ENCODE measurements around the gene GATAD1. TPM values are rescaled to one million over a fixed set of nuclear protein-coding genes. Genes with fewer than 3 reads are reported as not detected.

The GATAD1 gene
- total RNA-seq, 1 donor from 2014 or later: 23.1 TPM

GRCh38 chr7:92498557-92498956 is 51.3 kb downstream of the GATAD1 start:
- no peaks in the 10 kb centered on the region for H3K79me2 ChIP-seq (ENCODE audit: insufficient read depth, low read length)
- peaks cover 15% of the 10 kb centered on the region for H3K36me3 ChIP-seq (ENCODE audit: insufficient read depth, low read length)
- Mint-ChIP-seq H3K36me3 (ENCODE audit: low read depth, unreplicated experiment) (peaks cover 6% of the 10 kb centered on the region), H3K9me3 (ENCODE audit: unreplicated experiment) (no peaks in the 10 kb centered on the region), H3K4me3 (ENCODE audit: unreplicated experiment) (no peak overlapping the region), H3K4me1 (ENCODE audit: low read depth, unreplicated experiment) (peaks cover 6% of the 10 kb centered on the region), H3K27me3 (ENCODE audit: low read depth, unreplicated experiment) (no peaks in the 10 kb centered on the region), H3K27ac (ENCODE audit: unreplicated experiment) (no peak overlapping the region)
- H3K4me3 ChIP-seq (ENCODE audit: insufficient read depth, low read depth, low read length): no peak overlapping the region
- H3K4me1 ChIP-seq (ENCODE audit: insufficient read depth, low read length): no peaks in the 10 kb centered on the region
- H3K27ac ChIP-seq (ENCODE audit: low read depth, low read length): no peak overlapping the region
- H3K9ac ChIP-seq (ENCODE audit: low read length): no peak overlapping the region
- no peaks in the 10 kb centered on the region for H4K20me1 ChIP-seq (ENCODE audit: insufficient read depth, low read length)
- no peaks in the 10 kb centered on the region for H3K9me3 ChIP-seq (ENCODE audit: insufficient read depth, low read depth, low read length)
- FAIRE-seq (no peak), DNase-seq (ENCODE audit: low read depth) (no peak)
- no peaks in the 10 kb centered on the region for H3K27me3 ChIP-seq (ENCODE audit: insufficient read depth, low read length)
- no peak overlapping the region for H3K4me2 ChIP-seq (ENCODE audit: low read length)
- no peak for TF ChIP-seq EZH2 (IDR thresholded peaks at IDR 0.05; ENCODE audit: insufficient read depth, low read length)
- TF ChIP-seq, protein P1, sequence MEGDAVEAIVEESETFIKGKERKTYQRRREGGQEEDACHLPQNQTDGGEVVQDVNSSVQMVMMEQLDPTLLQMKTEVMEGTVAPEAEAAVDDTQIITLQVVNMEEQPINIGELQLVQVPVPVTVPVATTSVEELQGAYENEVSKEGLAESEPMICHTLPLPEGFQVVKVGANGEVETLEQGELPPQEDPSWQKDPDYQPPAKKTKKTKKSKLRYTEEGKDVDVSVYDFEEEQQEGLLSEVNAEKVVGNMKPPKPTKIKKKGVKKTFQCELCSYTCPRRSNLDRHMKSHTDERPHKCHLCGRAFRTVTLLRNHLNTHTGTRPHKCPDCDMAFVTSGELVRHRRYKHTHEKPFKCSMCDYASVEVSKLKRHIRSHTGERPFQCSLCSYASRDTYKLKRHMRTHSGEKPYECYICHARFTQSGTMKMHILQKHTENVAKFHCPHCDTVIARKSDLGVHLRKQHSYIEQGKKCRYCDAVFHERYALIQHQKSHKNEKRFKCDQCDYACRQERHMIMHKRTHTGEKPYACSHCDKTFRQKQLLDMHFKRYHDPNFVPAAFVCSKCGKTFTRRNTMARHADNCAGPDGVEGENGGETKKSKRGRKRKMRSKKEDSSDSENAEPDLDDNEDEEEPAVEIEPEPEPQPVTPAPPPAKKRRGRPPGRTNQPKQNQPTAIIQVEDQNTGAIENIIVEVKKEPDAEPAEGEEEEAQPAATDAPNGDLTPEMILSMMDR (IDR thresholded peaks at IDR 0.05; ENCODE audit: insufficient read depth, low read depth, low read length): no peak
- H2AFZ ChIP-seq (ENCODE audit: low read depth, low read length): no peak overlapping the region

- Mint-ChIP-seq H3K9me3 (ENCODE audit: unreplicated experiment) (no peaks in the 10 kb centered on the region), H3K27ac (ENCODE audit: unreplicated experiment) (no peak overlapping the region), H3K27me3 (ENCODE audit: low read depth, unreplicated experiment) (no peaks in the 10 kb centered on the region), H3K36me3 (ENCODE audit: low read depth, unreplicated experiment) (peaks cover 7% of the 10 kb centered on the region), H3K4me3 (ENCODE audit: unreplicated experiment) (no peak overlapping the region), H3K4me1 (ENCODE audit: low read depth, unreplicated experiment) (no peaks in the 10 kb centered on the region)
- no peaks in the 10 kb centered on the region for H3K9me3 ChIP-seq (ENCODE audit: insufficient read depth, low read depth, low read length)
- no peak overlapping the region for H3K9ac ChIP-seq (ENCODE audit: low read length)
- TF ChIP-seq, protein P1 (IDR thresholded peaks at IDR 0.05; ENCODE audit: insufficient read depth, low read depth, low read length): no peak
- TF ChIP-seq EZH2 (IDR thresholded peaks at IDR 0.05; ENCODE audit: insufficient read depth, low read length): no peak
- H3K36me3 ChIP-seq (ENCODE audit: insufficient read depth, low read length): peaks cover 8% of the 10 kb centered on the region
- H3K4me2 ChIP-seq (ENCODE audit: low read length): no peak overlapping the region
- no peaks in the 10 kb centered on the region for H3K27me3 ChIP-seq (ENCODE audit: insufficient read depth, low read length)
- FAIRE-seq (no peak), DNase-seq (ENCODE audit: low read depth) (no peak)
- no peaks in the 10 kb centered on the region for H4K20me1 ChIP-seq (ENCODE audit: insufficient read depth, low read length)
- H2AFZ ChIP-seq (ENCODE audit: low read depth, low read length): no peak overlapping the region
- no peaks in the 10 kb centered on the region for H3K79me2 ChIP-seq (ENCODE audit: insufficient read depth, low read length)
- H3K27ac ChIP-seq (ENCODE audit: low read depth, low read length): no peak overlapping the region
- no peak overlapping the region for H3K4me3 ChIP-seq (ENCODE audit: insufficient read depth, low read depth, low read length)
- H3K4me1 ChIP-seq (ENCODE audit: insufficient read depth, low read length): no peaks in the 10 kb centered on the region
Observed at GRCh38 chr7:92503767-92504166, 56.5 kb downstream of the GATAD1 start.

DNA sequence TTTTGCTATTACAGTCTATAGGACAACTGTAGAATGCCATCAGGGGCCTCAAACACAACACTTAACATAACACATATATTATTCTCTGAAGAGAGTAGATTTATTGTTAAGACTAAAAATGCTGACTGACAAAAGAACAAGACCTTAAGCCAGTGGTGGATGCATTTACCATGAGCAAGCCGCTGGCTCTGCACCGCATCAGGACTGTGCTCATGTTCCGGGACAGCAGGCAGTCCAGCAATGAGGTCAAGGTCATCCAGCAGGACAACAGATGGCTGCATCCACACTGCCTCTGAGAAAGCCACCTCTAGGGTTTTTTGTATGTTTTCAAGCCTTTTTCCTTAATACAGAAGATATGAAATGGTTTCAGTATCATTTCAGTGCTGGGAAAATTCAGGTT is 57.3 kb downstream of the GATAD1 start:
- Mint-ChIP-seq H3K27me3 (ENCODE audit: low read depth, unreplicated experiment) (no peaks in the 10 kb centered on the region), H3K36me3 (ENCODE audit: low read depth, unreplicated experiment) (peaks cover 7% of the 10 kb centered on the region), H3K27ac (ENCODE audit: unreplicated experiment) (no peak overlapping the region), H3K9me3 (ENCODE audit: unreplicated experiment) (no peaks in the 10 kb centered on the region), H3K4me1 (ENCODE audit: low read depth, unreplicated experiment) (no peaks in the 10 kb centered on the region), H3K4me3 (ENCODE audit: unreplicated experiment) (no peak overlapping the region)
- Histone ChIP-seq H3K4me2 (ENCODE audit: low read length) (no peak overlapping the region), H3K36me3 (ENCODE audit: insufficient read depth, low read length) (peaks cover 5% of the 10 kb centered on the region), H3K27me3 (ENCODE audit: insufficient read depth, low read length) (no peaks in the 10 kb centered on the region), H3K4me3 (ENCODE audit: insufficient read depth, low read depth, low read length) (no peak overlapping the region), H3K79me2 (ENCODE audit: insufficient read depth, low read length) (no peaks in the 10 kb centered on the region), H3K9me3 (ENCODE audit: insufficient read depth, low read depth, low read length) (no peaks in the 10 kb centered on the region), H2AFZ (ENCODE audit: low read depth, low read length) (no peak overlapping the region), H3K27ac (ENCODE audit: low read depth, low read length) (no peak overlapping the region), H3K9ac (ENCODE audit: low read length) (no peak overlapping the region), H4K20me1 (ENCODE audit: insufficient read depth, low read length) (no peaks in the 10 kb centered on the region), H3K4me1 (ENCODE audit: insufficient read depth, low read length) (no peaks in the 10 kb centered on the region)
- DNase-seq (ENCODE audit: low read depth) (no peak), FAIRE-seq (no peak)
- no peak for TF ChIP-seq EZH2 (IDR thresholded peaks at IDR 0.05; ENCODE audit: insufficient read depth, low read length)
- TF ChIP-seq, protein P1 (IDR thresholded peaks at IDR 0.05; ENCODE audit: insufficient read depth, low read depth, low read length): no peak
